Superior temporal gyrus (tissue), 1 donor: ENCODE results near the gene UGT8.
"Not testable (repeated sequence)": the region's sequence is repeated elsewhere in the genome, so short reads cannot be mapped to it uniquely, and the experiment has no call there.

Source experiments
- DNase-seq: peaks from one replicate; pipeline ENCODE4 v3.0.0-alpha.2; 2016; ENCODE audit errors: extremely low spot score

Gene UGT8

GRCh38 chr4:114598191-114599121 is at the start of gene UGT8:
Gene UGT8 (plus strand): TSS chr4:114598807. CDS start chr4:114622881, 24,074 bp downstream.
- DNase-seq, result peak; percentile 85

- DNase-seq, result no peak
Observed at GRCh38 chr4:114549638-114550037, 49.0 kb upstream of the UGT8 start.

- DNase-seq, result no peak
Observed at GRCh38 chr4:114558446-114559020, 40.1 kb upstream of the UGT8 start.

- no peak for DNase-seq
Observed at GRCh38 chr4:114561590-114561989, 37.0 kb upstream of the UGT8 start.

- DNase-seq, result no peak
Observed at GRCh38 chr4:114562176-114562904, 36.3 kb upstream of the UGT8 start.

GRCh38 chr4:114563536-114564315 is 34.9 kb upstream of the UGT8 start:
- DNase-seq, result no peak

- DNase-seq, result no peak
Observed at GRCh38 chr4:114577386-114577785, 21.2 kb upstream of the UGT8 start.

- no peak for DNase-seq
Observed at GRCh38 chr4:114582621-114583020, 16.0 kb upstream of the UGT8 start.

- DNase-seq, result no peak
Observed at GRCh38 chr4:114588305-114588704, 10.3 kb upstream of the UGT8 start.

GRCh38 chr4:114590360-114590759 is 8.2 kb upstream of the UGT8 start:
- DNase-seq, result not testable (repeated sequence)

- DNase-seq, result no peak
Observed at GRCh38 chr4:114593526-114593925, 5.1 kb upstream of the UGT8 start.

GRCh38 chr4:114595207-114595606 is 3.4 kb upstream of the UGT8 start:
- no peak for DNase-seq

GRCh38 chr4:114595921-114596320 is 2.7 kb upstream of the UGT8 start:
- no peak for DNase-seq

- DNase-seq, result peak; percentile 71
Observed at GRCh38 chr4:114597410-114598115, 1.0 kb upstream of the UGT8 start.

- DNase-seq, result peak; percentile 55
Observed at GRCh38 chr4:114599231-114599902, 760 bp downstream of the UGT8 start.

GRCh38 chr4:114599903-114600552 is 1.4 kb downstream of the UGT8 start:
- peak; percentile 61 for DNase-seq

- peak; percentile 74 for DNase-seq
Observed at GRCh38 chr4:114600672-114601071, 2.1 kb downstream of the UGT8 start.

- peak; percentile 85 for DNase-seq
Observed at GRCh38 chr4:114601304-114602052, 2.9 kb downstream of the UGT8 start.

GRCh38 chr4:114603497-114603896 is 4.9 kb downstream of the UGT8 start:
- DNase-seq, result no peak
